Osteocyte (in vitro differentiated cells): ENCODE measurements around the gene PSMD6. TPM values are rescaled to one million over a fixed set of nuclear protein-coding genes. Genes with fewer than 3 reads are reported as not detected.

Experiments
- DNase-seq: peaks from one replicate; pipeline ENCODE4 v3.0.0; 2021; ENCODE audit warnings: mixed read lengths; ENCODE audit not compliant: unreplicated experiment; ENCODE audit errors: extremely low spot score
- H3K27ac Mint-ChIP-seq: one replicate; pipeline ENCODE4 v1.8.0; 2021; ENCODE audit warnings: mild to moderate bottlenecking, mixed read lengths; ENCODE audit not compliant: unreplicated experiment
- H3K27me3 Mint-ChIP-seq: one replicate; pipeline ENCODE4 v1.8.0; 2021; ENCODE audit warnings: mixed read lengths; ENCODE audit not compliant: unreplicated experiment
- H3K36me3 Mint-ChIP-seq: one replicate; pipeline ENCODE4 v1.8.0; 2021; ENCODE audit warnings: mixed read lengths; ENCODE audit not compliant: unreplicated experiment
- H3K4me1 Mint-ChIP-seq: one replicate; pipeline ENCODE4 v1.8.0; 2021; ENCODE audit warnings: mixed read lengths; ENCODE audit not compliant: unreplicated experiment
- H3K4me3 Mint-ChIP-seq: one replicate; pipeline ENCODE4 v1.8.0; 2021; ENCODE audit warnings: mild to moderate bottlenecking, moderate library complexity, mixed read lengths; ENCODE audit not compliant: unreplicated experiment
- H3K9me3 Mint-ChIP-seq: one replicate; pipeline ENCODE4 v1.8.0; 2021; ENCODE audit warnings: mixed read lengths; ENCODE audit not compliant: unreplicated experiment
- CTCF ChIP-seq: fragments of 200-600 bp; sonication (generic); IDR thresholded peaks from 2 replicates; pipeline ENCODE4 v1.5.0; 2021; ENCODE audit warnings: antibody characterized with exemption, mild to moderate bottlenecking, moderate library complexity
- total RNA-seq: library from RNA; stranded (reverse); gene quantifications from 2 replicates; pipeline ENCODE4 v1.2.1, GENCODE V29; 2021

Gene PSMD6
- total RNA-seq, 1 donor from 2014 or later, result 72.6 TPM

- H3K4me1 Mint-ChIP-seq, result peaks cover 38% of the 10 kb centered on the region
- no peak for DNase-seq
- TF ChIP-seq CTCF, result no peak
- peaks cover 12% of the 10 kb centered on the region for H3K36me3 Mint-ChIP-seq
- H3K27ac Mint-ChIP-seq, result peak overlapping the region; percentile 59
- no peak overlapping the region for H3K4me3 Mint-ChIP-seq
- no peaks in the 10 kb centered on the region for H3K9me3 Mint-ChIP-seq
- H3K27me3 Mint-ChIP-seq, result no peaks in the 10 kb centered on the region
Measured at GRCh38 chr3:63976872-63977200, 46.5 kb downstream of the PSMD6 start.

DNA sequence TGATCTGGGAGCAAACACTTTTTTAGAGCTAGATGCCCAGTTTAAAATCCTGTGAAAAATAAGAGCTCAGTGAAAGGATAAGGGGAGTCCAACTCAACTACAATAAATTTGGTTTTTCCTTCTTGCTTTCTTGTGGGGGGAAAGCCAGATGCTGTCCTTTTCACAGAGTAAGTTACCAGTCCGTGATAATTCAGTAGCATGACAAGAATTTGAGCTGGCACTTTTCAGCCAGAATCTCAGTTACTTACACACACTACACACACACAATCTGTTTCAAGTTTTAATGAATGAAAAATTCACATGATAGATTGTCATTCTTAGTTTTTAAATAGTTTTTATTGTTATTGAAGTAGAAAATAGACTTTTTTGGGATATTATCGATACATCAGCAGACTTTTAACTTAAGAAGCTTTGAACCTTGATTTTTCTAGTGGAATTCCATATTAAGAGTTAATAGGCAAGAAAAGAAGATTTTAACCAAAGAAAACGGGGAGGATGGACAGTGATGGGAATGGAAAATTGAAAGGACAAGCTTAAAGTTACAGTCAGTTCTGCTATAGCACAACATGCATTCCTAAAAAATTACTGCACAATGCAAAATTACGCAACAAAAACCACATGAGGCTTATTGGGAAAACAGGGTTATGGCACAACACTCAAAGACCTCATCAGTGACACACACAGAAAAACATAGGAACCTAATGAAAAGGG is 47.0 kb downstream of the PSMD6 start:
- no peak for TF ChIP-seq CTCF
- peaks cover 42% of the 10 kb centered on the region for H3K4me1 Mint-ChIP-seq
- no peaks in the 10 kb centered on the region for H3K9me3 Mint-ChIP-seq
- H3K27me3 Mint-ChIP-seq, result no peaks in the 10 kb centered on the region
- peaks cover 12% of the 10 kb centered on the region for H3K36me3 Mint-ChIP-seq
- DNase-seq, result no peak
- H3K27ac Mint-ChIP-seq, result peak overlapping the region; percentile 59
- H3K4me3 Mint-ChIP-seq, result no peak overlapping the region

- H3K36me3 Mint-ChIP-seq, result peaks cover 12% of the 10 kb centered on the region
- no peak for TF ChIP-seq CTCF
- DNase-seq, result no peak
- H3K4me1 Mint-ChIP-seq, result peaks cover 48% of the 10 kb centered on the region
- H3K27me3 Mint-ChIP-seq, result no peaks in the 10 kb centered on the region
- no peaks in the 10 kb centered on the region for H3K9me3 Mint-ChIP-seq
- peak overlapping the region; percentile 42 for H3K27ac Mint-ChIP-seq
- H3K4me3 Mint-ChIP-seq, result no peak overlapping the region
Measured at GRCh38 chr3:63975723-63976122, 47.6 kb downstream of the PSMD6 start.

DNA sequence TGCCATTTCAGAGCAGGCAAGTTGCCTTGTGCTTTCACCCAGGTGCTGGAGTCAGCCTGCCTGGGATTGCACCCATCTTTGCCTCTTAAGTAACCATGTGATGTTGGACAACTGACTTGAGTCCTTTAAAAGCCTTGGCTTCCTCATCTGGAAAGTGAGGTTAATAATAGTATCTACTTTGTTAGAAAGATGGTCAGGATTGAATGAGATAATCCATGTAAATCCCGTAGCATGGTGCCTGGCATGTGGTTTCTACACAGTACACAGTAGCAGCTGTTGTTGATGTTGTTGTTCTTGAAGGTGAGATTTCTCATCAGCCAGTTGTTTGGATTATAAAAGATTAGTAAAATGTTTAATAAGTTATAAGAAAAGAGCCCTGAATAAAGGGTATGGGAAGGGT is 48.8 kb downstream of the PSMD6 start:
- DNase-seq, result no peak
- peaks cover 7% of the 10 kb centered on the region for H3K36me3 Mint-ChIP-seq
- H3K4me1 Mint-ChIP-seq, result peaks cover 54% of the 10 kb centered on the region
- H3K4me3 Mint-ChIP-seq, result no peak overlapping the region
- no peaks in the 10 kb centered on the region for H3K27me3 Mint-ChIP-seq
- TF ChIP-seq CTCF, result no peak
- H3K9me3 Mint-ChIP-seq, result no peaks in the 10 kb centered on the region
- H3K27ac Mint-ChIP-seq, result no peak overlapping the region

DNA sequence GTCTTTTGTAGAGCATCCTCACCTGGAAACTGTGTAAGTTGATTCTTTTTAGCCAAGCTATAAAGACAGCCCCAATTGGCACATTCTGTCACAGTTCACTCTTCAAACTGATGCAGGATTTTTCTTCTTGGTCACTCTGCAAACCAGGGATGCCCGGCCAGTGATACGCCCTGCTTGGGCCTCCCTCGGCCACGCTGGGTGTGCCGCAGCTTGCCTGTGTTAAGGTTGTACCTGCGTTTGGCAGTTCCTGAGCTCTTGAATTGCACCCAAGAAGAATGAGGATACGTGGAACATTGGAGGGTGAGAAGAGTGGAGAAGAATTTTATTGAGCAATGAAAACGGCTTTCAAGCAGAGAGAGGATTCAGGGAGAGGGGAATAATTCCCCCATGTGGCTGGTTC is 49.9 kb downstream of the PSMD6 start:
- H3K27me3 Mint-ChIP-seq, result no peaks in the 10 kb centered on the region
- H3K4me3 Mint-ChIP-seq, result no peak overlapping the region
- H3K9me3 Mint-ChIP-seq, result no peaks in the 10 kb centered on the region
- TF ChIP-seq CTCF, result no peak
- peaks cover 60% of the 10 kb centered on the region for H3K4me1 Mint-ChIP-seq
- no peak overlapping the region for H3K27ac Mint-ChIP-seq
- peaks cover 7% of the 10 kb centered on the region for H3K36me3 Mint-ChIP-seq
- DNase-seq, result no peak
